Transverse colon (tissue), 3 donors: ENCODE results near the gene QSOX2.

Experiments used
- EP300 ChIP-seq: sonication (generic); formaldehyde crosslinking; IDR thresholded peaks from one replicate; pipeline ENCODE4 v1.6.1; 2017; ENCODE audit warnings: antibody characterized with exemption, low read depth
- POLR2A ChIP-seq: fragments of 450-650 bp; IDR thresholded peaks from one replicate; pipeline ENCODE4 v1.6.1; 2016; ENCODE audit warnings: antibody characterized with exemption, mild to moderate bottlenecking, moderate library complexity
- TF ChIP-seq, protein P1 (sequence below), 5 experiments: fragments of 200-600 bp in 3 of 5; fragments of 450-650 bp in 2 of 5; sonication (generic) in 3 of 5; IDR thresholded peaks; 1 replicate in 2 of 5; 2 replicates in 3 of 5; pipeline ENCODE4 v1.5.1; 2016 to 2017; ENCODE audit warnings: antibody characterized with exemption in 5 of 5, inconsistent platforms in 3 of 5, mild to moderate bottlenecking in 2 of 5, moderate library complexity in 1 of 5

DNA sequence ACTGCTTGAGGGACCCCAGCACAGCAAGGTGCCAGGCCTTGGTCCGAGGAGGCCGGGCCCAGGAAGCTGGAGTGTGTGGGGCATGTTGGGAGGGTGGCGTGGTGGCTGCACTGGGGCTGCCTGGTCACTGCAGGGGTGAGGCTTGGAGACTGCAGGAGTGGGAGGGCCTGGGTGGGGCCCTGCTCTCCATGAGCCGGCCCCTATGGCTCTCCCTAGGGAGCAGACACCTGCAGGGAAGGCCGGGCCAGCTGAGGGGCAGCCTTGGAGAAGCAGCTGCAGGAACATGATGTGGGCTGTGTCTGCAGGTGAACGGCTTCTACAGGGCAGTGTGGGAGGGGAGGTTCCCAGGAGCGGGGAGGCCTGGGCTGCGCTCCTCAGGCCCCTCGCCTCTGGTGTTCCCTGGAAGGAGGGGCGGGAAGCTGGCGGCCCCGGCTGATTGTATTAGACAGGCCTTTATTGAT lies 85.2 kb downstream of the QSOX2 start:
- TF ChIP-seq, protein P1, sequence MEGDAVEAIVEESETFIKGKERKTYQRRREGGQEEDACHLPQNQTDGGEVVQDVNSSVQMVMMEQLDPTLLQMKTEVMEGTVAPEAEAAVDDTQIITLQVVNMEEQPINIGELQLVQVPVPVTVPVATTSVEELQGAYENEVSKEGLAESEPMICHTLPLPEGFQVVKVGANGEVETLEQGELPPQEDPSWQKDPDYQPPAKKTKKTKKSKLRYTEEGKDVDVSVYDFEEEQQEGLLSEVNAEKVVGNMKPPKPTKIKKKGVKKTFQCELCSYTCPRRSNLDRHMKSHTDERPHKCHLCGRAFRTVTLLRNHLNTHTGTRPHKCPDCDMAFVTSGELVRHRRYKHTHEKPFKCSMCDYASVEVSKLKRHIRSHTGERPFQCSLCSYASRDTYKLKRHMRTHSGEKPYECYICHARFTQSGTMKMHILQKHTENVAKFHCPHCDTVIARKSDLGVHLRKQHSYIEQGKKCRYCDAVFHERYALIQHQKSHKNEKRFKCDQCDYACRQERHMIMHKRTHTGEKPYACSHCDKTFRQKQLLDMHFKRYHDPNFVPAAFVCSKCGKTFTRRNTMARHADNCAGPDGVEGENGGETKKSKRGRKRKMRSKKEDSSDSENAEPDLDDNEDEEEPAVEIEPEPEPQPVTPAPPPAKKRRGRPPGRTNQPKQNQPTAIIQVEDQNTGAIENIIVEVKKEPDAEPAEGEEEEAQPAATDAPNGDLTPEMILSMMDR (IDR thresholded peaks at IDR 0.05) = no peak
- TF ChIP-seq EP300 (no peak), POLR2A (no peak)
